Stimulated activated CD4-positive, alpha-beta T cell treated with anti-CD3 and anti-CD28 coated beads, Interleukin-1b, Interleukin-23, amount 100 ng/mL, for 4 hours (primary cell): ENCODE results near the gene CREB1.

Experiments used
- DNase-seq, 2 donors: peaks; one replicate each; pipeline ENCODE4 v3.0.0-alpha.2; 2020; ENCODE audit warnings: low read depth in 2 of 2

Gene CREB1

DNA sequence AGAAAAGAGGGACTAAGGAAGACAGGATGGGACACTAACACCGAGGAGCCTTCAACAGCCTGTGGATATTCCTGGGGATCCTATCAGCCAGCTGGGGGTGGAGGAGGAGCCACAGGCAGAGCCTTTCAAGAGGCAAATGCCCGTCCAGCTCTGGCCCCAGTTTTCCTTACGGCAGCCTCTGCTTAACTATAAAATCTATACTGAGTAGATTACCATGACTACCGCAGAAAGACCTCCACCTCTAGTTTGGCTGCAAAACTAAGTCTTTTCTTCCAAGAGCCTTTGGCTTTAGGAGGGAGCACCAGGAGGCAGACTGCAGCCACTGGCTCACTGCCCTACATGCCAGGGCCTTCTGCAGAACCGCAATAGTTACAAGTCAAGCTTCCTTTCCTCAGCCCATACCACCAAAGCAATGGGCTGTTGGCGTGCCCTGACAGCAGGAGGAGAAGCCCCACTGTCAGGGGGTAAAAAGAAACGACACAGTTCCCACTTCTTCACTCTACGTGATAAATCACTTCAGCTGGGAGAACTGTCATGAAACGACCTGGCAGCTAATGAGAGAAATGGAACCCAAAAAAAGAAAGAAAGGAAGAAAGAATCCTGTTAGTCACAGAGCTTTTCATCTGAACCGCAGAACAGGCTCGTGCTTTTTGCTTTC, 25.1 kb upstream of the CREB1 start:
- DNase-seq, result no peak

DNA sequence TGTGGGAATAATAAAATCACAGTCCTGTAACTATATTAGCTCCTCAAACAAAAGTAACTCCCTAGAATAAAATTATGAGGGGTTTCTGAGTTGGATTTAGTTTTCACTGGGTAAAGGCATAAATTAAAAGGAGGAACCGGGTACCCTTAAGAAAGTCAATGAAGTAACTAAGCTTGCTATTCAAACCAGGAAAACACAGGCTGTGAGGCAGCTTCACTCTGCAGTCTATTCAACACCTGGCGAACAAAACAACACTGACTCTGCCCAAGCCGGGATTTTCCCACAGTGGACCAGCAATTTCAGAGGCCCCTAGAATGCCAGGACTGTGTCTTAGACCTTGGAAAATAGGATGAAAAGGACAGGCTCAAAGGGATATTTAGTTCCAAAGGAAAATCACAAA, 24.6 kb upstream of the CREB1 start:
- DNase-seq, result no peak

DNA sequence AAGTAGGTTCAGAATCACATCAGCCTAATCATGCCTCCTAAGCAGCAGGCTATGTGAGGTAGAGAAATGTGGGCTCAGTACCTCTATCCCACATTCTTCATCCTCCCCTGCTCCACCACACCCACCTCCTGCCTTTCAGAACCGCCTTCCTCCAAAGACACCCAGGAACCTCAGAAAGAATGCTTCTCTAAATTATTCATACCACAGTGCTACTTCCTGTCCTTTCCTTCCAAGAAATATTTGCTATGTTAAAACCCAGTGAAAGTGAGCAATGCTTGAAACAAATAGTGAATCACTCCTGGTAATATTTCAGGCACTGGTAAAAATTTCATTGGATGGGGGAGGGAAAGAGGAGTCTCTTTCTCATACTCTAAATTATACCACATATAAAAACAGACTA, 24.0 kb upstream of the CREB1 start:
- no peak for DNase-seq

DNA sequence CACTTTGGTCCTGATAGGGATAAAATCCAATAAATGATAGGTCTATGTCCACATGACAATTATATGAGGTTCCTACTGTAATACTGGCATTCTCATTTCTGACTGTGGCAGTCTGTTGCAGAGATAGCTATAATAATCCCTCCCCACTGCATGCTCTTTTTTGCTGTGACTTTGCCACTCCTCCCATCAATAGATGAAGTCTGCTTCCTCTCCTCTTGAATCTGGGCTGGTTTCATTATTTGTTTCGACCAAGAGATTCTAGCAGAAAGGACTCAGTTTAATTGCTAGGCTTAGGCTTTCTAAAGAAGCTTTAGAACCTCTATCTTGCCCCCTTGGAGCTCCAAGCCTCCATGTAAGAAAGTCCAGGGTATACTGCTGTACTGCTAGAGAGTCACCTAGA, 23.3 kb upstream of the CREB1 start:
- DNase-seq, result no peak

DNA sequence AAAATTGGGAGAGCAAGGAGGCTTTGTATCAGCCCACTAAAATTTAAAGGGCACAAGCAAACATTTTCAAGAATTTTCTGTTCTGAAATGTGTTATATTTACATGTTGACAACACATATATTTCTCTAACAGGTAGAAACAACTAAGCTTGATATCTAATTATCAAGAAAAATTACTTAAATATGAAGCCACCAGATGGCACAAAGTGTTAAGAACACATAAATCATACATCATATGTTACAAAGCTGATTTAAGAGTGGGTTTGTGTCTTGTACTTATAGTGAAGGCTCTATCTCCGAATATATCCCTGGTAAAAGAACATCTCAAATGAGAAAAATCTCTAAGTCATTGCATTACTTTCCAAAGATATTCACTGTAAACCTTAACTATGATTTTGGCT, 19.6 kb upstream of the CREB1 start:
- DNase-seq, result no peak

DNA sequence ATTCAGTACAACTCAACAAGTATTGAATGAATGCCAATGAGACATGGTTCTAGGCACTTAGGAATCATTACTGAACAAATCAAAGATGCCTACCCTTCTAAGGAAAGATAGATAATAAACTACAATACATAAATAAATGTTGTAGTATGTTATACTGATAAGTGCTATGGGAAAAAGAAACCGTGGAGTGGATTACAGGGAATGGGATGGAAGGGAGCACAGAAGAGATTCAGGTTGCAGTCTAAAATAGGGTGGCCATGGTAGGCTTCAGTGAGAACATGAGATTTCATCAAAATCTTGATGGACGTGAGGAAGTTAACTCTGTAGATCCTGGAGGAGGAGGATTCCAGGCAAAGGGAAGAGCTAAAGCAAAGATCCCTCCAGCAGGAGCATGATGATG, 17.9 kb upstream of the CREB1 start:
- DNase-seq, result no peak

DNA sequence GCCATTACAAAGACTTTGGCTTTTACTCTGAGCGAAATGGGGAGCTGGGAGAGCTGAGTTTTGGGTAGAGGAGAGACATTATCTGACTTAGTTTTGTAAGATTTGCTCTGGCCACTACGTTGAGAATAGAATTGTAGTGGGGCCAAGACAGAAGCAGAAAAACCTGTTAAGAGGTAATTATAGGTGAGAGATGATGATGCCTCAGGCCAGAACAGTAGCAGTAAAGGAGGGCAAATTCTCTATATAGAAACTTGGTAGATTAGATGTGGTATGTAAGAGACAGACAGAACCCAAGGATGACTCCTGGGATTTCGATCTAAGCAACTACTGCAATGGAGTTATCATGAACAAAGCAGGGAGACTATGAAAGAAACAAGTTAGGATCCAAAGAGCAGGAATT, 17.4 kb upstream of the CREB1 start:
- no peak for DNase-seq

DNA sequence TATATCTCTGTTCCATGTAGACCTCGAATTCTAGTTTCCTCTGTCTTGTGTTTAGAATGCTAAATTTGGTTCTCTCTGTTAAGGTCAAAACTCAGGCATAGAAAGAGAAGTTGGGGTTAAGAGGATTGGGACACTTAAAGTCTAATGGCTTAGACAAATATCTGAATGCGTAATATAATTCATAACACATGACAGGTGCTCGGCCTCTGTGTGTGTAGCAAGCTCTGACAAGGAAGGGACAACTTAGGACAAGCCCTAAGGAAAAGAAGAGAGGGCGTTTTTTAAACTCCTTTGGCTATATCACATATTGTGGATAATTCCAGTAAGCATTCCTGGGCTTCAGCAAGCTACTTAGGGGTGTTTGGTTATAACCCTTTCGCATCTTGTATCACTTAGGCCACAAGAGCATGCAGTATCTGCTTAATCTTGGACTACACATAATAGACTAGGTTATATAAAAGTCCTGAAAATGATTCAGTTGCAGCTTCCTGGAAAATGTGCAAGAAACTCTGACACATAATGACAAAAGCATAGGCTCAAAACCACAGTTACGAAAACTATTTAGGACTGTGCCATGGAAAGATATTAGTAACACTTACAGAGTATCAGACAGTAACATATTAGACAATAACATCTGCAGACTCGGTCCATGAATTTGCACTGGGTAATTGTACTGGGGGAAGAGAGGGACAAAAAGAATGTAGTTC, 16.1 kb upstream of the CREB1 start:
- no peak for DNase-seq

DNA sequence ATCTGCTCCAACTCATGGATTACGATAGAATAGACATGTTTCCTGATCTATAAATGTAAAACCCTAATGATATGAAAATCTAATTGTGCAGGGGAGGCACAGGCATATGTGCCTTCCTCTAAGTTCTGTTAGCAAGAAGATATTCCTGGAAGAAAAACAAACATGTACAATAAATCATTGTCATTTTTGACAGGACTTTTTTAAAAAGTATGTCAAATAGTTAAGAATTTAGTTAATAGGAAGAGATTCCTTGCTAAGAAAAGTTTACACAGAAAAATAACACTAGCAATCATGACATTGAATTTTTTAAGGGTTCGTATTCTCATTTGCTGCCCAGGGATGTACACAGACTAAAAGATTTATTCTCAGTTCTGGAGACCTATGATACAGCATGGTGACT, 15.3 kb upstream of the CREB1 start:
- DNase-seq, result no peak

DNA sequence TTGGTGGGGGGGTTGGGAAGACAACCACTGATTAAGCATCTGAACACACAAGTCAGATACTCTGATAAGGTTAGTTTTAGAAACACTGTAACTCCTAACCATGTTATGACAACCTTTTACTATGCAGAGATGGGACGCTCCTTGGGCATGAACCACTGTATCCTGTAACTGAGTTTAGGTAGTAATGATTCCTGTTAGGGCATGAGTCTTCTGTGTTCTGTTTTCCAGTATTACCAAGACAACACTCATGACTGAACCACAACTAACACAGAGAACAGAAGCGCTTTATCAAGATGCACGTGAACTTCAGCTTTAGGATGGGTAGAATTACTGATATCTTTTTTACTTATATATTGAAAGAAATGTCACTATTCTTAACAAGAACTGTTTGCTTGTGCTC, 14.1 kb upstream of the CREB1 start:
- DNase-seq, result no peak

DNA sequence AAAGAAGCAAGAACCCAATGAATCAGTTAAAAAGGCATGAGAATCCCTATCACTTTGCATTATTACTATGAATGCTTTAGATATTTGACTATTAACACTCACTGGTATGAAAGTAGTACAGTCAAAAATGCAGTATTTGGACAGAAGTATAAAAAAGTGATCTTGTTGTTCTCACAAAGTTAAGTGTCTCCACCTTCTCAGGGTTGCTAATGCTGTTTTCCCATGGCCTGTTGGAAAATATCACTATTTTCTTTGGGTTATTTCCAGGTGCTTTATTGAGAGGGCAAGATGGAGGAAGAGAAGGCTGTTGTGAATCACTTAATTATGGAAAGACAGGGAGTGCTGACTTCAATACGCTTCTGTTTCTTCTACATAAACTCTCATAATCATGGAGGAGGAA, 13.6 kb upstream of the CREB1 start:
- DNase-seq, result no peak

DNA sequence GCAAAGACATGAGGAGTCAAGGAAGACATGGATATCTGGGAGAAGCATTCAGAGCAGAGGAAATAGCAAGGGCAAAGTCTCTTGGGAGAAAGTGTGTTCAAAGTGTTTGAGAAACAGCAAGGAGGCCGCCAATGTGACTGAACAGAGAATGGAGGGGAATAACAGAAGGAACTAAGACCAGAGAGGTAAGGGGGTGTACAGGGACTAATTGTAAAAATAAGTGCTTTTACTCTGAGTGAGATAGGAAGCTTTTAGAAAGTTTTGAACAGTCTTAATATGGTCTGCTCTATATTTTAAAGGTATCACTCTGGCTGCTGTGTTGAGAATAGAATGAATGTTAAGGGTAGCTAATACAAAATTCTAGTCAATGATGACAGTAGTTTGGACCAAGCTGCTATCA, 6.8 kb upstream of the CREB1 start:
- no peak for DNase-seq

DNA sequence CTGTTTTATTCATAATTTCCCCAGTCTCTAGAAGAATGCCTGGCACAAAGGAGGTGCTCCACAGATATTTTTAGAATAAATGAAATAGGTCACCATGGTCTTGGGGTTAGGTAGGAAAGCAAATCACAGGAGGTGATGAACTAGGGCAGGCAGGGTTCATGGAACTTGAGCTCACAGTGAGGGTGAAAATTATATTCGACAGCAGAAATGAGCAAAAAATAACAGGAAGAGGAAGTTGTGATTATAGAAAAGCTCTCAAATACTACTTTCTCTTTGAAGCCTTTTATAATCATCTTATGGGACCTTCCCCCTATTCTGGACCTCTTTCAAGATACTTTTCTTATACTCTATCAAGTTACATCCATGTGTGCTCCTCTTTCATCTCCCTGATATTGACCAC, 4.5 kb upstream of the CREB1 start:
- DNase-seq, result no peak

DNA sequence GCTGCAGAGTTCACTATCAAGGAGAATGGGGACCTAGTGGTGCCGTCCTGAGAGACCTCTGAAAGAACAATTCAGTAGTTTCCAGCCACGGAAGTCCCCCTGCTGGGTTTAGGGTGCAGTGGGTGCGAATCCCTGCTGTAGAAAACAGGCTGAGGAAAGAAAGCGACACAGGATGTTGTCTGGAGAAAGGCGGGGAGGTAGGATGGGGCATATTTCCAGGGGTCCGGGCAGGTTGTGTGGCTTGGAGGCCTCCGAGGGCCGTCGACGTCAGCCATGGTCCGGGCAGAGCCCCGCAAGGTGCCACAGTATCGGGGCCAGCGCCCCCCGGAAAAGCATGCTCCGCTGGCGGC, 807 bp upstream of the CREB1 start:
- peak in 1 of 2 donors; percentile 34 for DNase-seq

DNA sequence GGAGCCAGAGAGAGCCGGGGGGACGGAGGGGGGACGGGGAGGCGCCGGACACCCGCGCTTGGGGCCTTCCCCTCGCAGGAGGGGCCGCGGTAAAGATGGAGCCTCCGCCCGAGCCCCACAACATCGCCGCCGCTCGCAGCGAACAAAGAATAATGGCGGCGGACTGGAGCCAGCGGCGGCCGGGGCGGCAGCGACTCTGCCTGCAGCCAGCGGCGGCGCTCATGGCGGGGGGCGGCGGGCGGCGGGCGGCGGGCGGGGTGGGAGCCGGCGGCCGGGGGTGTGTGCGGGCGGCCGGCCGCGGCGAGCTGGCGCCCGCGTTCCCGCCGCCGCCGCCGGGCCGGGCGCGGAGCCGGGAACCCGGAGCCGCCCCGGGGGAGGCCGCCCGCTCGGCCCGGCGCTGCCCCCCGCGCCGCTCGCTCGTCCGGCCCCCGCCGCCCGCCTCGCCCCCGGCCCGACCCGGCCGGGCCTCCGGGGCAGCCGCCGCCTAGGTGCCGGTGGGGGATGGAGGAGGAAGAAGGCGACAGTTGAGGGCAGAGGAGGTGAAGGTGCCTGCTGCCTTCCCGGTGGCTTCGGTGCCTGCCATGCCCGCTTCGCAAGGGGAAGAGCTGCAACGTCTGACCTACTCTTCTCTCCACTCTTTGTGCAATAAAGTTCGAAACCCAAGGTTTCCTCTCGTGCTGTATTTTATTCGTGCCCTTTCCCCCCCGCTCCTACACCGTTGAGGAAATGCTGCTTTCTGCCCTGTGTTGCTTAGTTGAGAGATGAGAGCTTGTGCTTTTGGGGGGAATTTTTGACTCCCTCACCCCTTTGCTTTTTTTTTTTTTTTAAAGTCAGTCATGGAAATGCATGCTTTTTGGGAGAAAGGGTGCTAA, 634 bp downstream of the CREB1 start:
- DNase-seq, result peak; percentile 31 to 36

DNA sequence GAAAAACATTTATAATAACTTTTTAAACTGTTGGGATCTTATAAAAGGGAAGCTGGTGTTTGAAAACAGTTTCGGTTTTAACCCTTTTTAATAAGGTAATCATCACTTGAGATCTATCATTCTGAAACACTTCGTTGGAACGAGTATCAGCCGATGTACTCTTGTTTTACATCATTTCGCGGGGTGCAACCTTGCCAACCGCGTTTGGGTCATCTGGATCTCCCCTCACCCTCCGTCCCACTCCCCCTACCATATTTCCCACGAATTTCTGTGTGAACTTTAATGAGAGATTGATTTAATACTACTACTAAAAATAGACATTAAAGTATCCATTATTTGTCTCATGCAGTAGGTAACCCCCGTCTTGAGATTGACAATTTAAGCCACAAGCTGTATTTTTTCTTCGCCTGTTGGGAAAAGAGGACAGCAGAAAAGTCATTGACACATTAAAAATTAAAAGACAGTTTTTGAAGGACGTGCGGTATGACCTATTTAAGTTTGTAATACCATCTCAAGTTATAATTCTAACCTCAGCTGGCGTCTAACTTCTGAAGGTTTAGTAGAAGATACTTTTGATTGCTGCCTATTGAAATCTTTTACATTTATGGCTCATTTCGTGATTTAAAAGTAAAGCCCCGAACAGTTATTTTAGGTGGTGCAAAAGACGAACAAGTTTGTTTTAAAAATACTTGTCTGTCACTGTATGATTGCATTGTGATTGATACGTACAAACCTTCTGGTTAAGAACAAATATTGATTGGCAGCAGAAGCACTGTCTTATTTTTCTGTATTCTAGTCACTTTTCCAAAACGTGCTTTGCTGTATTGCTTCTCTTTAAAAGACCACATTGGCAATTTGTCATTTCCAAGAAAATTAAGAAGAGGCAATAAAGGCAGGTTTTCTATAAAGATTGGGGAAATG, 1.5 kb downstream of the CREB1 start:
- DNase-seq, result no peak

DNA sequence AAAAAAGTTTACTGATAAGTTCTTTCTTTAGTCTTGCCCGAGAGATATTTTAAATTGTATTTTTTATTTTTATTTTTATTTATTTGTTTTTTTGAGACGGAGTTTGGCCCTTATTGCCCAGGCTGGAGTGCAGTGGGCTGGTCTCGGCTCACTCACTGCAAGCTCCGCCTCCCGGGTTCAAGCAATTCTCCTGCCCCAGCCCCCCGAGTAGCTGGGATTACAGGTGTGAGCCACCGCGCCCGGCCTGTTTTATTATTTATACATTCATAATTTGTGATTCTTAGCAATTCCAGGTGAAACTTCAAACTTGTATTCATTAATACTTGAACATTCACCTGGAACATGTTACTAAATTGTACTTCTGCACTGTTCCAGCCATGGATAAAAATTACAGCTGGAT, 2.9 kb downstream of the CREB1 start:
- DNase-seq, result no peak

DNA sequence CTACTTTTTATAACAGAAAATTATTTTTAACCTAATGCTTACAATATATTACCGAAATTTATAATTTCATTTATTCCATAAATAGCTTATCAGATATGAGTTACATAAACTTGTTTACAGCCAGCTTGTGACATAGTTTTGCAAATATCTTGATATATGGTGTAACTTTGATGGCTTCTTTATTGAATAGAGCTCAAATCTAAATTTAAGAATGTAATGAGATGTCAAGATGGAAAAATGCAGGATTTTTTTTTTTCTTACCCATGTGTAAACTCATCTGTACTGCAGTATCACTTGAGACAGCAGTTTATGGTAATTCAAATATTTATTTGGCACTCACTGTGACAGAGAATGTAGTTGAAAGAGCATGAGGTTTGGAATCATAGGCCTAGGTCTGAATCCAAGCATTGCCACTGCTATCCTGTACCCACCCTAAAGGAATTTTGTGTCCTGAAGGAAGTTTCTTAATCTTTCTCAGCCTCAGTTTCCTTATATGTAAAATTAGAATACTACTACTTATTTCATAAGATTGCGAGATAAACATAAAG, 3.8 kb downstream of the CREB1 start:
- no peak for DNase-seq

DNA sequence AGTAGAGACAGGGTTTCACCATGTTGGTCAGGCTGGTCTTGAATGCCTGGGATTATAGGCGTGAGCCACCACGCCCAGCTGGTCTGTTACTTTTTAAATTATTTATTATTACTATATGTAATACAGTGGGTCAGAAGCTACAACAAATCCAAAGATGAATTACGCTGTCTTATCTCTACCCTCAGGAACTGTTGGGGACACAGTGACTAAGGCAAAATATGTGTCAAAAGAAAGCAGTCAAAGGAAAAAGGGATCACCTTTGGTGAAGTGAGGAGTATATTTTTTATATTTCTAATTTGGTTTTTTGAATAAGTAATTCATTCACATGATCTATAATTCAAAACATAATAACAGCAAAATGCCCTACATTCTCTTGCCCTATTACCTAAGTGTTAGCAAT, 4.7 kb downstream of the CREB1 start:
- no peak for DNase-seq

DNA sequence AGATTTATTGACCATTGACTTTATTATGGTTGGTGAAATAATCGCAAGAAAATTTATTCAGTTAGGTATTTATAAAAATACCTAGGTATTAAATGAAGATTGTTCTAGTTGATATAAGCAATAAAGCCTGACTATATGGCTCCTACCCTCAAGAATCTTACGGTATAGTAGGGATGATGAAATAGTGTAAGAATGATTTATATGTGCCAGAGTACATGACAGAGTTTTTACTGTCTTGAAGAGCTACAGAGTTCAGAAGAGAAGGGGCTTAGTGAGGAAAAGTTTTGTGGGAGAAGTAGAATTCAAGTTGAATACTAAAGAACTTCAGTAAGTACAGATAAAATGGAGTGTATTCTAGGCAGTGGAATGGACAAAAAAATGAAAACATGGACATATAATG, 9.7 kb downstream of the CREB1 start:
- DNase-seq, result no peak

DNA sequence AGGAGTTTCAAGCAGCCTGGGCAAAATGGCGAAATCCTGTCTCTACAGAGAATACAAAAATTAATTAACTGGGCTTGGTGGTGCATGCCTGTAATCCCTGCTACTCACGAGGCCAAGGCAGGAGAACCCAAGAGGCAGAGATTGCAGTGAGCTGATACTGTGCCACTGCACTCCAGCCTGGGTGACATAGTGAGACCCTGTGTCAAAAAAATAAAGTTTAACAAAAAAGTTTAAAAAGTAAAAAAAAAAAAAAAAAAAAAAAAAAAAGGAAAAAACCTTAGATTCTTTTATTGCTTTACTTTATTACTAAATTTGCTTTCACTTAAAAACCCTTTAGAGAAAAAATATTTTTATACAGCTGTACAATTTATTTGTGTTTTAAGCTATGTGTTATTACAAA, 10.7 kb downstream of the CREB1 start:
- no peak for DNase-seq

DNA sequence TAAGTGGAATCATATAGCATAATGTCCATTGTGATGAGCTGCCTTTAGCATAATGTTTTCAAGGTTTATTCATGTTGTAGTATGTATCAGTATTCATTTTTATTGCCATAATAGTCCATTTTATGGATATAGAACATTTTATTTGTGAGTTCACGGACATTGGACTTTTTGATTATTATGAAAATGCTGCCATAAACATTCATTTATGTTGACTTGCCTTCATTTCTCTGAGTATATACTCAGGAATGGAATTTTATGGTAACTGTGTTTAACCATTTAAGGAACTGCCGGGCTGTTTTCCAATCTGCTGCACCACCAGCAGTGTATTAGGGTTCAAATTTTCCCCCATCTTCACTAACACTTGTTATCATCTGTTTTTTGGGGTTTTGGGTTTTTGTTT, 12.2 kb downstream of the CREB1 start:
- no peak for DNase-seq
